Pancreas (tissue), 8 donors: ENCODE measurements around the gene RHOBTB1. TPM values are rescaled to one million over a fixed set of nuclear protein-coding genes. Genes with fewer than 3 reads are reported as not detected.

Source experiments
- polyA plus RNA-seq, 2 donors: library from polyadenylated mRNA; stranded (reverse); fragments of 200-250 nt; gene quantifications; one replicate each; pipeline ENCODE4 v1.2.3, GENCODE V29; 2013
- total RNA-seq, 6 donors: library from RNA; stranded (reverse); fragmentation: NEBNext Ultra II Directional in 4 of 6; extraction: Animal tissue kit (Norgen Biotek cat#: 25700) in 4 of 6; gene quantifications; one replicate each; pipeline versions ENCODE4 v1.2.1 to v1.2.4, GENCODE V29; 2021 to 2023
- donor health status: healthy with polysubstance abuse.
- donor health status: DM: no; HTN: no; CAD: no; lungs with moderate emphysema.
- donor health status: DM: no; HTN: no; CAD: no.
- donor health status: Bipolar disorder and iron deficiency.
- donor health status: DM: yes; HTN: yes; CAD: no.
- donor health status: DM: no; HTN: no; CAD: no.
- donor health status: DM: no; HTN: no; CAD: no.
- donor health status: DM: yes; HTN: yes; CAD: no.

Gene RHOBTB1
- total and polyA plus RNA-seq, 8 donors: 4.0 to 11.3 (median 7.0) TPM

Other genes with a start within 250 kb of the RHOBTB1 start
- gene CDK1, start 165.7 kb downstream of the RHOBTB1 start, total RNA-seq: 1 to 10 TPM in 1 of 6 donors, under 1 TPM in 5; 0.19 to 1.7 (median 0.67) TPM
- 1 to 10 TPM in 1 of 2 donors, under 1 TPM in 1; 0.46 to 1.2 TPM for gene CDK1, start 165.7 kb downstream of the RHOBTB1 start, polyA plus RNA-seq